Small intestine (tissue), 7 donors: Measurements from ENCODE around the gene ALDH1A1. TPM values are rescaled to one million over a fixed set of nuclear protein-coding genes. Genes with fewer than 3 reads are reported as not detected.
"Not testable (repeated sequence)": the region's sequence is repeated elsewhere in the genome, so short reads cannot be mapped to it uniquely, and the experiment has no call there.

ENCODE experiments used
- DNase-seq, 2 donors: peaks; one replicate each; pipeline versions ENCODE4 v3.0.0 to v3.0.0-alpha.2; 2013
- FAIRE-seq: peaks from 2 replicates; lab custom pipeline; 2012; peaks lifted over from hg19 to GRCh38; lab: Jason Lieb, UNC
- H3K27ac ChIP-seq, 3 donors: one replicate each; pipeline ENCODE4 v1.5.1; 2013; ENCODE audit warnings: low read length in 2 of 3, mild to moderate bottlenecking in 2 of 3, control low read depth in 1 of 3, inconsistent platforms in 1 of 3, low read depth in 1 of 3, moderate library complexity in 1 of 3
- H3K27me3 ChIP-seq, 3 donors: one replicate each; pipeline ENCODE4 v1.6.1; 2013; ENCODE audit warnings: low read length in 3 of 3, inconsistent platforms in 1 of 3; ENCODE audit not compliant: control insufficient read depth in 3 of 3, insufficient read depth in 3 of 3
- H3K36me3 ChIP-seq, 3 donors: one replicate each; pipeline ENCODE4 v1.6.1; 2013; ENCODE audit warnings: low read length in 3 of 3, inconsistent platforms in 1 of 3, low read depth in 1 of 3, mild to moderate bottlenecking in 1 of 3, moderate library complexity in 1 of 3; ENCODE audit not compliant: control insufficient read depth in 3 of 3, insufficient read depth in 2 of 3
- H3K4me1 ChIP-seq, 3 donors: one replicate each; pipeline ENCODE4 v1.6.1; 2013; ENCODE audit warnings: low read length in 2 of 3, inconsistent platforms in 1 of 3, low read depth in 1 of 3, mild to moderate bottlenecking in 1 of 3, moderate library complexity in 1 of 3; ENCODE audit not compliant: control insufficient read depth in 3 of 3, insufficient read depth in 2 of 3
- H3K4me3 ChIP-seq, 3 donors: one replicate each; pipeline ENCODE4 v1.5.1; 2013; ENCODE audit warnings: low read length in 3 of 3, control low read depth in 1 of 3, inconsistent platforms in 1 of 3, low read depth in 1 of 3, mild to moderate bottlenecking in 1 of 3, moderate library complexity in 1 of 3
- H3K9me3 ChIP-seq, 2 donors: one replicate each; pipeline ENCODE4 v1.6.1; 2013; ENCODE audit warnings: low read depth in 1 of 2, low read length in 1 of 2; ENCODE audit not compliant: control insufficient read depth in 2 of 2, insufficient read depth in 1 of 2
- WGBS, 3 donors: extraction: QIAGEN DNeasy Blood & Tissue Kit; methylation state at CpG; one replicate each; pipeline ENCODE4 v1.1.7; 2013; 5-methylcytosine and 5-hydroxymethylcytosine counted together
- polyA plus RNA-seq, 4 donors: library from polyadenylated mRNA; stranded (reverse) in 3 of 4; unstranded in 1 of 4; fragments of 200-250 nt in 3 of 4; fragments of 120-200 nt in 1 of 4; gene quantifications; one replicate each; pipeline versions ENCODE4 v1.2.1 to v1.2.3, GENCODE V29; 2013
- donor health status: healthy with polysubstance abuse.
- donor health status: control.
- donor health status: control.
- donor health status: Bipolar disorder and iron deficiency.
- donor health status: healthy.

Gene ALDH1A1
- polyA plus RNA-seq, 4 donors, result 181 to 828 (median 255) TPM

DNA sequence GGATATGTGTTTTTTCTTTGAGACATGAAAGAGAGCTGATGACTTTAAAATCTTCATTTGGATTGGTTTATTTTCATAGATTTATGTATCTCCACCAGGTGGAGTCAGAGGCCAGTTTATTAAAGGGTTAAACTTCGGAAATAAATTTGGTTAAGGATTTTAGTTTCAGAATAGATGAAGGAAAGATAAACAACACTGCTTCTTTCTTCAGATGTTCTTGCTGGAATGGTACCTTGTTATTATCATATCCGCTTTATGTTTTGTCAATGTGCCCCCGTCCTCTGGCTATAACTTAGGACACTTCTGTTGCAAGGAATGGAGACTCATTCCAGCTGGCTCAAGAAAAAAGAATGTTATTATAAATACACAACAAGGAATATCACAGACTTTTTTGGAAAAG is 81.2 kb downstream of the ALDH1A1 start:
- no peak overlapping the region for H3K4me3 ChIP-seq
- FAIRE-seq, result no peak
- peaks cover 0 to 2% of the 10 kb centered on the region in 2 donors for H3K9me3 ChIP-seq
- H3K36me3 ChIP-seq, result no peaks in the 10 kb centered on the region
- 44 to 60% (median 60%) methylated on average over 3 of the region's 3 CpGs for WGBS, 3 donors
- H3K27ac ChIP-seq, result no peak overlapping the region
- peak in 1 of 2 donors; percentile 36 for DNase-seq
- no peaks in the 10 kb centered on the region for H3K27me3 ChIP-seq
- no peaks in the 10 kb centered on the region for H3K4me1 ChIP-seq

DNA sequence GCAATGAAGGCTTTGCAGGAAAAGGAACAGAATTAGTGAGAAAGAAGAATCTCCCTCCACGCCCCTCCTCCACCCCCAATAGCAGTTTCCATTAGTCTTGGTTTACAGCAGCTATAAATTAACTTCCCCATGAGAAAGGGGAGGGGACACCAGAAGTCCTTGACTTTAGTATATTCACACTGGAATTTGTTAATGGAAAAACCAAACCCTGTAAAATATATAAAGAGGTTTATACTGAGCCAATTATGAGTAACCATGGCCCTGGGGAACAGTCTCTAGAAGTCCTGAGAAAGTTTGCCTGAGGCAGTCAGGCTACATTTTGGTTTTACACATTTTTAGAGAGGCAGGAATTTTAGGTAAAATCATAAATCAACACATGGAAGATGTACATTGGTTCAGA is 88.5 kb downstream of the ALDH1A1 start:
- Histone ChIP-seq H3K4me1 (peaks cover 0 to 16% (median 2%) of the 10 kb centered on the region in 3 donors), H3K9me3 (peaks cover 0 to 2% of the 10 kb centered on the region in 2 donors), H3K27ac (no peak overlapping the region), H3K4me3 (no peak overlapping the region), H3K27me3 (no peaks in the 10 kb centered on the region), H3K36me3 (no peaks in the 10 kb centered on the region)
- DNase-seq (peak in 1 of 2 donors; percentile 47), FAIRE-seq (no peak)
- WGBS, 3 donors, result 15 to 63% (median 35%) methylated on average over 1 of the region's 1 CpG

- Histone ChIP-seq H3K4me3 (no peak overlapping the region), H3K4me1 (peaks cover 0 to 18% (median 2%) of the 10 kb centered on the region in 3 donors), H3K27ac (no peak overlapping the region), H3K9me3 (peaks cover 0 to 2% of the 10 kb centered on the region in 2 donors), H3K27me3 (no peaks in the 10 kb centered on the region), H3K36me3 (no peaks in the 10 kb centered on the region)
- DNase-seq (peak in 1 of 2 donors; percentile 21), FAIRE-seq (no peak)
- 12 to 41% (median 23%) methylated on average over 4 of the region's 4 CpGs for WGBS, 3 donors
Observed at GRCh38 chr9:72863456-72864094, 89.3 kb downstream of the ALDH1A1 start.

DNA sequence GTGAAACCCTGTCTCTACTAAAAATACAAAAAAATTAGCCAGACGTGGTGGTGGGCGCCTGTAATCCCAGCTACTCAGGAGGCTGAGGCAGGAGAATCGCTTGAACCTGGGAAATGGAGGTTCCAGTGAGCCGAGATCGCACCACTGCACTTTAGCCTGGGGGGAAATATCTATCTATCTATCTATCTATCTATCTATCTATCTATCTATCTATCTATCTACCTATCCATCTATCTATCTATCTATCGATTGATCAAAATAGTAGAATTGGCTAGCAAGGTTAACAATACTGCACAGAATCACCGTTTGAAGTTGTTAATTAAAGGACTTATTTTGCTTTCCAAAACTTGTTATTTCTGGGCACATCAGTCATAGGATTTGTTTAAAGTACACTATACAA is 90.1 kb downstream of the ALDH1A1 start:
- not testable (repeated sequence) for DNase-seq, H3K4me3 ChIP-seq, FAIRE-seq, H3K27me3 ChIP-seq, H3K36me3 ChIP-seq, H3K27ac ChIP-seq, H3K9me3 ChIP-seq
- H3K4me1 ChIP-seq, result peaks cover 2 to 25% (median 6%) of the 10 kb centered on the region in 3 donors
- 87 to 93% (median 93%) methylated on average over 7 of the region's 7 CpGs for WGBS, 3 donors

DNA sequence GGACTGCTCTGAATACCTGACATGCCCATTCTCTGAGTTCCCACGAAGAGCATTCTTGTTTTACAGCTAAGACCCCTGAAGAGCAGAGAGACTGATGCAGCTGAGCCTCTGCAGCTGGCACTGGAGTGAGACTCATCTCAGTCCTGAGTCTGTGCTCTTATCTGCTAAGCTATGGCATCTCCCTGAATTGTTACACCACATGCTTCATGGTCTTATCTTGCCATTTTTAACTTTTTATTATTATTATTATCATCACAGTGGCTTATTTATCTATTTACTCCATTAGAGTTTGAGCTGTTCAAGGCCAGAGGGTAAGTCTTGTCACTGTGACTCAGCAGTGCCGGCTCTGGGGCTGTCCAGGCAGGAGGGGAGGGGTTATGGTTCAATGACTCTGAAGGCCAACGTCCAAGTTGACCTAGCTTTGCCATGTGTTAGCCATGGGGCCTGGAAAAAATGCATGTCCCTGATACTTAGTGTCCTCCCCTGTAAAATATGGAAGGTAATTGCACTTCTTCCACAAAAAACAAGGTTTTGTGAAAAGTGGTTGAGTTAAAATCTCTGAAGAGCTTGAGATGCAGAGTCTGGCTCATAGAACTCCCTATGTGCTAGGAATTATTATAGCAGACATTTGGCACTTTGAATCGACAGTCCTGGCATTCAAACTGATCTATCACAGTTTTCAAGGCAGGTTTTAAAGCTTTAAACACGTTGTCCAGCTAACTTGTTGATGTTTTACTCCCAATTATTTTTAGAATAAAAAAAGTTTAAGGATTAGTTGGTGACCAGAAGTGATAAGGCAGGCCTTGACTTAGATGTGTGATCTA is 94.6 kb downstream of the ALDH1A1 start:
- no peaks in the 10 kb centered on the region for H3K36me3 ChIP-seq
- 8 to 32% (median 15%) methylated on average over 5 of the region's 5 CpGs for WGBS, 3 donors
- peak; percentile 83 to 94 for DNase-seq
- no peak overlapping the region for H3K4me3 ChIP-seq
- peaks cover 4 to 19% (median 9%) of the 10 kb centered on the region in 3 donors for H3K4me1 ChIP-seq
- H3K27ac ChIP-seq, result peak overlapping the region; percentile 47 to 48 (median 48)
- no peak for FAIRE-seq
- H3K27me3 ChIP-seq, result no peaks in the 10 kb centered on the region
- H3K9me3 ChIP-seq, result no peaks in the 10 kb centered on the region

DNA sequence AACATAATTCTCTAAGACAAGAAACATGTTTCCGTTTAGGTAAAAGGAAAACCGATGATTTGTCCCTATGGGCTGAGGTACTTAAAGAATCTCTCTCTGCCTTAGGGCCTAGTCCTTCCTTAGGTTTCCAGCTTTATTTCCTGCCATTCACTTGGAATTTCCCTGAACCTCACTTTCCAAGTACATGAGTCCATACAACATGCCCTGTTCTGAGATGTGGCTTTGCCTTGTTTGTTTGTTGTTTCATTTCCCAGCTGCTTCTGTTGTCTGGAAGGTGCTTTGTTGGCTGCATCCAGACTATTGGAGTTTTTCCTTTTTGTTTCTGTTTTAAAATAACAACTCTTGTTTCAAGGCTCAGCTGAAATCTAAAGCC is 95.2 kb downstream of the ALDH1A1 start:
- Histone ChIP-seq H3K9me3 (no peaks in the 10 kb centered on the region), H3K4me3 (no peak overlapping the region), H3K36me3 (no peaks in the 10 kb centered on the region), H3K27me3 (no peaks in the 10 kb centered on the region), H3K4me1 (peaks cover 4 to 16% (median 9%) of the 10 kb centered on the region in 3 donors), H3K27ac (peak overlapping the region; percentile 47 to 48 (median 48))
- 90 to 95% (median 90%) methylated on average over 2 of the region's 2 CpGs for WGBS, 3 donors
- FAIRE-seq (no peak), DNase-seq (no peak)

DNA sequence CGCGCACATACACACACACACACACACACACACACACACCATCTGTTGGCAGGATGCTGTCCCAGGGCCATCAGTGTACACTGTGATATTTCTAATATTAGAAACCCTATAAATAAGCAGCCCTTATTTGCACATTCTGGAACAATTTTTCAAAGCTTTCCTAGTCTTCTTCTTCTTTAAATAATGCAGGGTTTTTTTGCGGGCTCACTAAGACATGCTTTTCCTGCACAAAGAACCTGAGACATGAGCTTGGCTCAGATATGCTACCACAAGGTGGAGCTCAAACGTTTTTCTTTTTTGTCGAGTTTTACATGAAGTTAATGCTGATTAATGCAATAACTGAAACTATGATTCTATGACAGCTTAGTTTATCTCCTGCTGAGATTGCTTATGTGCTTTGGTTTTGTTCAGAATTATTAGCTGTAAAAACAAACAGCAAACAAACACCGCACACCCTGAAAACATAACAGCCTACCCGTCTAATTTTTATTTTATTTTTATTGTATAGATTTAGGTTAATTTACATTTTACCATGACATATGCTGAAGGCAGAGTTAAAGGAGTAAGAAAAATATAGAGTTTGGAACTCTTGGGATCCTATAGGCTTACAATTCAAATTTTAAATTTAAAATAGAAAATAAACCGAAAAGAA is 95.8 kb downstream of the ALDH1A1 start:
- Histone ChIP-seq H3K9me3 (no peaks in the 10 kb centered on the region), H3K27me3 (no peaks in the 10 kb centered on the region), H3K4me1 (peaks cover 4 to 16% (median 9%) of the 10 kb centered on the region in 3 donors), H3K27ac (peak overlapping the region in 1 of 3 donors; percentile 47), H3K4me3 (no peak overlapping the region), H3K36me3 (no peaks in the 10 kb centered on the region)
- peak; percentile 74 to 79 for DNase-seq
- FAIRE-seq, result peak; percentile 26
- WGBS, 3 donors, result 45 to 51% (median 46%) methylated on average over 8 of the region's 8 CpGs

DNA sequence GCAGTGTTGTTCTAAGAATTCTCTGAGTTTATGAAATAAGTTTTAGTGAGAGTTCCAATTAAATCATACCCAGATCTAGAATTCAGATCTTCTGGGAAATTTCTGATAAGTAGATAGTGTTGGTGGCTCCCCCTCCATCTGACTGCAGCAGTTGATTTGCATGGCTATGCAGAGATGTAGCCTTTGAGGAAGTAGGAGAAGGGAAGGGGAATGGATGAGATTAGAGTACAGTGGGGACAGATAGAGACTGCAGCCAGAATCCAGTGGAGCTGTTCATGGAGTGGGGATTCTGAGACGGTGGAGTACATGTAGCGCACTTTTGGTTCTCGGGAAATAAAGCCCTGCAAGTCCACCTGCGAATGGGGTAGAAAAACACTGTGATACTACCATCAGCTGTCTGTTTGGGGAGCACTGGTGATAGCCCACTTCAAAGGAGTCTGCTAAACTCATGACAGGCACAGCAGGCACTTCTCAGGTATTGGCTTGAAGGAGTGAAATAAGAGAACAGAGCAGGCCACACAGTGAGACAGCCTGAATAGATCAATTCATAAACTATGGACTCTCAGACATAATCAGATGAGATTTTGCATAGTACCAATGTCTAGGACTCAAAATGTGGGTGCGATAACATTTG is 96.8 kb downstream of the ALDH1A1 start:
- WGBS, 3 donors, result 86 to 93% (median 90%) methylated on average over 5 of the region's 5 CpGs
- DNase-seq (no peak), FAIRE-seq (no peak)

More for the DNA sequence above, 96.8 kb downstream of the ALDH1A1 start:
- H3K27ac ChIP-seq, result no peak overlapping the region
- H3K4me1 ChIP-seq, result peaks cover 4 to 16% (median 9%) of the 10 kb centered on the region in 3 donors
- H3K27me3 ChIP-seq, result no peaks in the 10 kb centered on the region
- no peak overlapping the region for H3K4me3 ChIP-seq
- no peaks in the 10 kb centered on the region for H3K36me3 ChIP-seq
- H3K9me3 ChIP-seq, result no peaks in the 10 kb centered on the region
